Upper lobe of left lung (tissue), 6 donors: ENCODE measurements around the gene NAT8L. TPM values are rescaled to one million over a fixed set of nuclear protein-coding genes. Genes with fewer than 3 reads are reported as not detected.

Source experiments
- ATAC-seq, 2 donors: fragments of 200-7000 bp; cut with Tn5 transposase; one replicate each; pipeline ENCODE4 v1.9.1; 2022; ENCODE audit warnings: mild to moderate bottlenecking in 2 of 2, moderate library complexity in 2 of 2; ENCODE audit not compliant: low FRiP score in 2 of 2
- DNase-seq, 2 donors: peaks; one replicate each; pipeline ENCODE4 v3.0.0-alpha.2; 2019 to 2020
- H3K27ac ChIP-seq, 4 donors: fragments of 200-600 bp; sonication (generic); one replicate each; pipeline ENCODE4 v1.5.1; 2016 to 2019
- H3K27me3 ChIP-seq, 4 donors: fragments of 200-600 bp; sonication (generic); one replicate each; pipeline ENCODE4 v1.5.1; 2017 to 2019
- H3K36me3 ChIP-seq, 4 donors: fragments of 200-600 bp; sonication (generic); one replicate each; pipeline ENCODE4 v1.5.1; 2016 to 2019
- H3K4me1 ChIP-seq, 4 donors: fragments of 200-600 bp; sonication (generic); one replicate each; pipeline ENCODE4 v1.5.1; 2018 to 2019
- H3K4me3 ChIP-seq, 4 donors: fragments of 200-600 bp; sonication (generic); one replicate each; pipeline ENCODE4 v1.5.1; 2017 to 2019; ENCODE audit warnings: mild to moderate bottlenecking in 2 of 4, moderate library complexity in 1 of 4
- H3K9me3 ChIP-seq, 4 donors: fragments of 200-600 bp; sonication (generic); one replicate each; pipeline ENCODE4 v1.5.1; 2018 to 2019
- EP300 ChIP-seq, 4 donors: sonication (generic); formaldehyde crosslinking; IDR thresholded peaks; one replicate each; pipeline ENCODE4 v1.5.1; 2017; ENCODE audit warnings: antibody characterized with exemption in 4 of 4, control low read depth in 2 of 4
- POLR2A ChIP-seq, 4 donors: fragments of 450-650 bp; IDR thresholded peaks; one replicate each; pipeline ENCODE4 v1.5.1; 2016 to 2017; ENCODE audit warnings: antibody characterized with exemption in 4 of 4, mild to moderate bottlenecking in 2 of 4
- POLR2AphosphoS5 ChIP-seq, 2 donors: sonication (generic); formaldehyde crosslinking; IDR thresholded peaks; one replicate each; pipeline ENCODE4 v1.5.1; 2017; ENCODE audit warnings: antibody characterized with exemption in 2 of 2
- WGBS, 2 donors: methylation state at CpG; one replicate each; pipeline ENCODE4 v1.1.5; 2017 to 2018; 5-methylcytosine and 5-hydroxymethylcytosine counted together
- total RNA-seq, 6 donors: library from RNA; depleted of rRNA in 4 of 6; stranded (reverse); fragments of >200 nt in 4 of 6; gene quantifications; one replicate each; pipeline versions ENCODE4 v1.1.0 to v1.2.1, GENCODE V29; 2016 to 2021
- TF ChIP-seq, protein P1 (sequence below), 6 experiments: fragments of 450-650 bp in 4 of 6; fragments of 200-600 bp in 2 of 6; sonication (generic) in 2 of 6; IDR thresholded peaks; one replicate each; pipeline ENCODE4 v1.5.1; 2016 to 2019; ENCODE audit warnings: antibody characterized with exemption in 6 of 6
- donor health status: DM: no; HTN: no; CAD: no; lungs with moderate emphysema.
- donor health status: DM: no; HTN: yes; CAD: no; lungs with severe emphysema.

The NAT8L gene
- total RNA-seq, 6 donors from 2014 or later, result 0.15 to 0.37 (median 0.30) TPM; not detected in 2

DNA sequence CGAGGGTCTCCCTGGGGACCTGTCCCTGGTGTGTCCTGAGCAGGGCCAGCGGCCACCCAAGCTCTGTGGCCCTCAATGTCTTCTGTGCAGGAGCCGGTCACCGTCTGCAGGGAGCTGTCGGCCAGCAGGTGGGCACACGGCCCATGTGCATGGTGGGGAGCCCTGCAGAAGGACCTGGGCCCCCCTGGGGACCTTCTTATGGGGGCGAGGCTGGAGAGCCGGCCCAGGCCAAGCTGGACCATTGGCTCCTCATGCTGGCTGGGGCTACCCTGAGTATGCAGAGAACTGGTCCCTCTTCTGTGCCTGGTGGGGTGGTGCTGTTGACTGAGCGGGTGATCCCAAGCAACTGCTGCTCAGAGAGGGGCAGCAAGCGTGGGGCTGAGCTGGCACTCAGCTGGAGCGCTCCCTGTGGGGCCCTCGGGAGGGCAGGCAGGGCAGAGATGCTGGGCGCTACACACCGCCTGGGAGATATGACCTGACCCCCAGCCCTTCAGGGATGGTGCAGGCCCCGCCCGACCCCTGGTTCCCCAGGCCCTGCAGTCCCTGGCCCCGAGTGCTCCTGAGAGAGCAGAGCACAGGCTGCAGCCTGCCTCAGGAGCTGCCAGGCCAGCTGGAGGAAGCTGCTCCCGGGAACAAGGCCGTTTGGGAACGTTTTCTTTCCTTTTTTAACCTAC, 14.8 kb downstream of the NAT8L start:
- DNase-seq (peak in 1 of 2 donors; percentile 69), ATAC-seq (no peak)
- WGBS, 2 donors, result 77 to 81% methylated on average over 8 to 14 of the region's 20 CpGs

DNA sequence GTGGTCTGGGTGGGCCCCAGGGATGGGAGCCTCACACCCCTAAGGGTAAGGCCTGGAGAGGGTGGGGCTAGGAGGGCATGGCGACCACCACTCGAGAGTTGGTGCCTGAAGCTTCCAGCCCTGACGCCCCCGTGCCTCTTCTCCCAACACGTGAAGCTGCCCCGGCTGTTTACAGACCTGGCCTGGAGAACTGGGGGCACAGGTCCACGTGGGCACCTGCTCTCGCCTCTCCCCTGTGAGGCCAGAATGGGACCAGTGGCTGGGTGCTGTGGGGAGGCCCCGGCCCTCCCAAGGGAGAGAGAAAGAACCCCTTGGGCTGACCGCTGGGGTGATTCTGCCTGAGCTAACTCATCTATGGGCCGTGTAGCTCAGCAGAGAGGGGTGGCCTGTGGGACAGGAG, 15.5 kb downstream of the NAT8L start:
- Histone ChIP-seq H3K27me3 (no peaks in the 10 kb centered on the region), H3K27ac (no peak overlapping the region), H3K36me3 (no peaks in the 10 kb centered on the region), H3K9me3 (no peaks in the 10 kb centered on the region), H3K4me1 (no peaks in the 10 kb centered on the region), H3K4me3 (no peak overlapping the region)
- 69% methylated on average over 11 of the region's 11 CpGs; no CpG with 5 or more reads in 1 of the 2 donors for WGBS, 2 donors
- TF ChIP-seq EP300 (IDR thresholded peaks at IDR 0.05), result no peak
- TF ChIP-seq POLR2AphosphoS5 (IDR thresholded peaks at IDR 0.05), result no peak
- no peak for TF ChIP-seq POLR2A (IDR thresholded peaks at IDR 0.05)
- TF ChIP-seq, protein P1, sequence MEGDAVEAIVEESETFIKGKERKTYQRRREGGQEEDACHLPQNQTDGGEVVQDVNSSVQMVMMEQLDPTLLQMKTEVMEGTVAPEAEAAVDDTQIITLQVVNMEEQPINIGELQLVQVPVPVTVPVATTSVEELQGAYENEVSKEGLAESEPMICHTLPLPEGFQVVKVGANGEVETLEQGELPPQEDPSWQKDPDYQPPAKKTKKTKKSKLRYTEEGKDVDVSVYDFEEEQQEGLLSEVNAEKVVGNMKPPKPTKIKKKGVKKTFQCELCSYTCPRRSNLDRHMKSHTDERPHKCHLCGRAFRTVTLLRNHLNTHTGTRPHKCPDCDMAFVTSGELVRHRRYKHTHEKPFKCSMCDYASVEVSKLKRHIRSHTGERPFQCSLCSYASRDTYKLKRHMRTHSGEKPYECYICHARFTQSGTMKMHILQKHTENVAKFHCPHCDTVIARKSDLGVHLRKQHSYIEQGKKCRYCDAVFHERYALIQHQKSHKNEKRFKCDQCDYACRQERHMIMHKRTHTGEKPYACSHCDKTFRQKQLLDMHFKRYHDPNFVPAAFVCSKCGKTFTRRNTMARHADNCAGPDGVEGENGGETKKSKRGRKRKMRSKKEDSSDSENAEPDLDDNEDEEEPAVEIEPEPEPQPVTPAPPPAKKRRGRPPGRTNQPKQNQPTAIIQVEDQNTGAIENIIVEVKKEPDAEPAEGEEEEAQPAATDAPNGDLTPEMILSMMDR (IDR thresholded peaks at IDR 0.05), result no peak
- ATAC-seq, result no peak
- peak in 1 of 2 donors; percentile 52 for DNase-seq

More for the DNA sequence above, 14.8 kb downstream of the NAT8L start:
- TF ChIP-seq EP300 (IDR thresholded peaks at IDR 0.05), result no peak
- TF ChIP-seq, protein P1 (IDR thresholded peaks at IDR 0.05), result no peak
- no peak for TF ChIP-seq POLR2A (IDR thresholded peaks at IDR 0.05)
- no peaks in the 10 kb centered on the region for H3K27me3 ChIP-seq
- no peaks in the 10 kb centered on the region for H3K36me3 ChIP-seq
- H3K9me3 ChIP-seq, result no peaks in the 10 kb centered on the region
- no peak overlapping the region for H3K4me3 ChIP-seq
- H3K4me1 ChIP-seq, result no peaks in the 10 kb centered on the region
- no peak overlapping the region for H3K27ac ChIP-seq

DNA sequence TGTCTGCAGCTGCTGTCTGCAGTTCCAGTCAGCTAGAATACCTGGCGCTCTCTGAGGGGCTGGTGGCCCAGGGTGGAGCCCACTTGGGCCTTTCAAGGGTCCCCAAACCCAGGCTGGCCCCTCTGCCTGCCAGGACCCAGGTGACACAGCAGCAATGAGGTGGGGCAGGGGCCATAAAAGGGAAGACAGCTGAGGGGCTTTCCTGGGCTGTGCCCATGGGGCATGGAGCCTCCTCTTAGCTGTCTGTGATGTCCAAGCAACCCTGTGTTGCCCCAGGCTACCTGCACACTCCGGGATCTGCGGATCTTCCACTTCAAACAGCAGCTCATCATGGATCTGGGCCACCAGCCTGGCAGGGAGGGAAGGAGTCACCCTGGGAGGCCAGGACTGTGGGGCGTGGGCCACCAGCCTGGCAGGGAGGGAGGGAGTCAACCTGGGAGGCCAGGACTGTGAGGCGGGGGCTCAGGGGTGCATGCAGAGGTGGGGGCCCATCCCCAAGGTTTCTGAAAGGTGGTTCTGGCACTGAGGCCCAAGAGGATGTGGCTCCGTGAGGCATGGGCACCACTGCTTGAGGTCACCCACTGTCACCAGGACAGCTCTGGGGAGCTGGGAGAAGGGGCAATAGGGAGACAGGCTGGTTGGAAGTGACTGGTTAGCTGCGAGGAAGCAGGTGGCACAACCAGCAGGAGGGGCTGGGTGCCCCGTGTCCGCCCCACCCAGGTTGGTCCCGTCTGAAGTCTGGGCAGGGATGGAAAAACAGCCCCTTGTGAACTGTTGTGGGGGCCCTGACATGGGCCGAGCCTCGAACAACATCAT, 16.3 kb downstream of the NAT8L start:
- ATAC-seq (no peak), DNase-seq (peak in 1 of 2 donors; percentile 35)
- Histone ChIP-seq H3K36me3 (no peaks in the 10 kb centered on the region), H3K9me3 (no peaks in the 10 kb centered on the region), H3K4me1 (no peaks in the 10 kb centered on the region), H3K27me3 (no peaks in the 10 kb centered on the region), H3K27ac (no peak overlapping the region), H3K4me3 (no peak overlapping the region)
- TF ChIP-seq, protein P1 (IDR thresholded peaks at IDR 0.05), result no peak
- TF ChIP-seq POLR2AphosphoS5 (IDR thresholded peaks at IDR 0.05) (no peak), POLR2A (IDR thresholded peaks at IDR 0.05) (no peak), EP300 (IDR thresholded peaks at IDR 0.05) (no peak)
- WGBS, 2 donors, result 90 to 100% methylated on average over 1 to 12 of the region's 12 CpGs

DNA sequence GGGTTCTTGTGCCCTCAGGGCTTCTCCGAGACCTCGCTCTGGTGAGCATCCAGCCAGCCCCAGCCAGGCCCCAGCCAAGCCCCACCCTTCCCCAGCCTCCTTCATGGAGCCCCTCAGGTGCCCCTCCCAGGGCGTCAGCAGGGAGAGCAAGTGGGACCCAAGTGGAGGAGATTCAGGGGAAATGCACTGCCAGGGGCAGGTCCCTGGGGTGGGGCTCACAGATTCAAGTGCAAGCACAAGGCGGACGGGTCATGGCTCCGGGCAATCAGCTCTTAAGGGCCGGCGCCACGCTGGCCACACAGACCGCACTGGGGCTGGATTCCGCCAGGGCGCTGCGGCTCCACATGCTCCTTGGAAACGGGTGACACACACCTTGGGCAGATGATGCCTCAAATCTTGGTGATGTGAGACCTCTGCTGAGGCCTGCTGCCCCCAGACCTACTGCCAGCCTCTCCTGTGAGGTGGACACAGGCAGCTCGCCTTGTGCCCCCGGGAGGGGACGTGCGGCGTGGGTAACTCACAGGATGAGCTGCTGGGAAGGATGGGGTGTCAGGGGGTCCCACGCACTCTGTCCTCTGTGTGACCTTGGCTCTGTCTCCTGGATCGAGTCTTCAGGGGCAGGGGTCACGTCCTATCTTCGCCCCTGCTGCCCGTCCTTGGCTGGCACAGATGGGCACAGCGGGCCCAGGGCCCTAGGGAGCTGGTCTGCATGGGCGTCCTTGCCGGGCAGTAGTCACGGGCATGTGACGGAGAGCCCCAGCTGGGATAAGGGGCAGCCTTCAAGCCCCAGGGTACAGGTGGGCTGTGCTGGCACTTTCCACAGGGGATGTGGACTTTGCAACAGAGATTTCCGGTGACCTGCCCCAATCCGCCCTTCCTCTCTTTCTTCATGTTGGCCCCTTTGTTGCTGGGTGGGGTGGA, 17.1 kb downstream of the NAT8L start:
- Histone ChIP-seq H3K9me3 (no peaks in the 10 kb centered on the region), H3K27ac (no peak overlapping the region), H3K4me1 (no peaks in the 10 kb centered on the region), H3K36me3 (no peaks in the 10 kb centered on the region), H3K27me3 (no peaks in the 10 kb centered on the region), H3K4me3 (no peak overlapping the region)
- DNase-seq, result peak; percentile 17 to 81
- no peak for TF ChIP-seq POLR2AphosphoS5 (IDR thresholded peaks at IDR 0.05)
- TF ChIP-seq POLR2A (IDR thresholded peaks at IDR 0.05), result no peak
- TF ChIP-seq EP300 (IDR thresholded peaks at IDR 0.05), result no peak
- TF ChIP-seq, protein P1 (IDR thresholded peaks at IDR 0.05), result no peak
- ATAC-seq, result no peak
- 87 to 94% methylated on average over 8 to 28 of the region's 31 CpGs for WGBS, 2 donors
